GM12873 (cell line): ENCODE results near the gene UBAC2.

ENCODE experiments used
- TF ChIP-seq, protein P1 (sequence below): IDR thresholded peaks from 2 replicates; pipeline ENCODE4 v1.5.1; 2012; ENCODE audit warnings: low read depth, mild to moderate bottlenecking, moderate library complexity, low read length, control low read depth; ENCODE audit not compliant: insufficient read depth; ENCODE audit errors: missing control alignments

The UBAC2 gene

DNA sequence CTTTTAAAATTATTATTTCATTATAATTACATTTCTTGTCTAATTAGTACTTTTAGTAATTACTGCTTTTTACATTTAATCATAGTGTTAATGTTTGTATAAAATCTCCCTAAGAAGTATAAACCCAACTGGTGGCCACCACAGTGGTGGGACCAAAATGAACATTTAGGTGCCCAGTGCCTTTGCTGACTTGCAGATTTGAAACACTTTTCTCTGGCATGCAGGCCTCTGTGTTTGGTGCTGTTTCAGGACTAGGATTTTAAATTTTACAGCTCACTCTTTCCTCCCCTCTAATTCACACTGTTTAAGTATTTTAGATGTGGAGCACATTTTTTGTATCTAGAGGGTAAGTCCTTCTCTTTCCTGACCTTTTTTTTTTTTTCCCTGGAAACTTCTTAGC lies 17.5 kb downstream of the UBAC2 start:
- TF ChIP-seq, protein P1, sequence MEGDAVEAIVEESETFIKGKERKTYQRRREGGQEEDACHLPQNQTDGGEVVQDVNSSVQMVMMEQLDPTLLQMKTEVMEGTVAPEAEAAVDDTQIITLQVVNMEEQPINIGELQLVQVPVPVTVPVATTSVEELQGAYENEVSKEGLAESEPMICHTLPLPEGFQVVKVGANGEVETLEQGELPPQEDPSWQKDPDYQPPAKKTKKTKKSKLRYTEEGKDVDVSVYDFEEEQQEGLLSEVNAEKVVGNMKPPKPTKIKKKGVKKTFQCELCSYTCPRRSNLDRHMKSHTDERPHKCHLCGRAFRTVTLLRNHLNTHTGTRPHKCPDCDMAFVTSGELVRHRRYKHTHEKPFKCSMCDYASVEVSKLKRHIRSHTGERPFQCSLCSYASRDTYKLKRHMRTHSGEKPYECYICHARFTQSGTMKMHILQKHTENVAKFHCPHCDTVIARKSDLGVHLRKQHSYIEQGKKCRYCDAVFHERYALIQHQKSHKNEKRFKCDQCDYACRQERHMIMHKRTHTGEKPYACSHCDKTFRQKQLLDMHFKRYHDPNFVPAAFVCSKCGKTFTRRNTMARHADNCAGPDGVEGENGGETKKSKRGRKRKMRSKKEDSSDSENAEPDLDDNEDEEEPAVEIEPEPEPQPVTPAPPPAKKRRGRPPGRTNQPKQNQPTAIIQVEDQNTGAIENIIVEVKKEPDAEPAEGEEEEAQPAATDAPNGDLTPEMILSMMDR: no peak

DNA sequence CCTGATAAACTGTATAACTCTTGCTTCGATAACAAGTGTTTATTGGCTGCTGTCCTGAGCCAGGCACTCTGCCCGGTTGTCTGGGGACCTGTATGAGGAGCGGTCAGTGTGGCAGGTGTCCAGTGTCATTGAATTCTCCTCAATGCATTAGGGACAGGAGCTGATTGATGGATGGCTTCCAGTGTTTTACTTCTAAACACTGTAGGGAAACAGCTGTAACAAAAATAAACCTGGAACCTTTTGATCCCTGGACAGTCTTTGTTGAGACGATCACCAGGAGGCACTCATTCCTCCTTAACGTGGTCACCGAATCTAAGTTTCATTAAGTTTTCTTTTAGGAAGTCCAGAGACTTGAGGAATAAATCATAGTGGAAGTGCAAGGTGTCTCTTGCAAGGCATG lies 17.9 kb downstream of the UBAC2 start:
- TF ChIP-seq, protein P1: no peak

DNA sequence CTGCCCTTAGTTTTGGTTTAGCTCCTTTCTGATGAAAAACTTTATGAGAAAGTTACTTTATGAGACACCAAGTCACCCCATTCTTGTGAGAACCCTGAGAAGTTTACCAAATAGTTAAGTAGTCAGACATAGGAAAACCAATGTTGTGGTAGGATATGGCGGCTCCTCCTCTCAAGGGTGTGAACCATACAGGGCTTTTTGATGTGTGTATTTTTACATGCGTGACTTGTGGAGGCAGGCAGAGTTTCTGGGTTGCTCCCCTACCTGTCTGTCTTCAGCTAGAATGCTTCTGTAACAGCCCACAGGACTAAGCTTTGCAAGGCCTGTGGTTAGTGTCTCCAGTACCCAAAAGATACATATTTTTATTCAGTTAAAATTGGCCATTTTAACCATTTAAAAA lies 18.3 kb downstream of the UBAC2 start:
- TF ChIP-seq, protein P1: no peak

DNA sequence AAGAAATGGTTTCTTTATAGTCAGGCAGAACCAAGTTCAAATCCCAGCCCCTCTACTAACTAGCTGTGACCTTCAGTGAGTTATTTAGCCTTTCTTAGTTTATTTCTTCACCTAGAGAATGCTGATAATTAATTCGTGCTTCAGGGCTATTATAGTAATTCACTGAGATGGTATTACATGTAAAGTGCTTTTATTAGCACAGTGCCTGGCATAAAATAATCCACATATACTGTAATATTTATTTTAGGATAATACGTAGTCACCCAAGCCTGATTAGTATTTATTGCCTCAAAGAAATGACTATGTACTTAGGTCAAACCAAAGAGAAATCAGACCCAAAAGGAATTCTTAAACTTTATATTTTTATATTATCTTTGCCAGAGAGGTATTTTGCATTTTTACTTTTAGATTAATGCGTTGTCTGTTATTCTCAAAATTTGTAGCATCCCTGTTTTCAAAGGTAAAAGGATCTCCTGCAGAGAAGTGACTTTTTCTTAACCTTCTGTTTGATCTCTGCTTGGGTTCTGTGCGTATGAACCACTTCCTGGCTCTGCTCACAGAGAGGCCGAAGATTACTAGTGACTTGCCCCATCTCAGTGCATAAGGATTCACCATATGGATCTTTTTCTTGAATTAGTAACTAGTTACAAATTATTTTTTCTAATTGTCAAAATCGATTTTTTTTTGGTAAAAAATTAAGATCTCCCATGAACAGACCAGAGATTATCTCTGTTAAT lies 19.7 kb downstream of the UBAC2 start:
- TF ChIP-seq, protein P1: no peak

DNA sequence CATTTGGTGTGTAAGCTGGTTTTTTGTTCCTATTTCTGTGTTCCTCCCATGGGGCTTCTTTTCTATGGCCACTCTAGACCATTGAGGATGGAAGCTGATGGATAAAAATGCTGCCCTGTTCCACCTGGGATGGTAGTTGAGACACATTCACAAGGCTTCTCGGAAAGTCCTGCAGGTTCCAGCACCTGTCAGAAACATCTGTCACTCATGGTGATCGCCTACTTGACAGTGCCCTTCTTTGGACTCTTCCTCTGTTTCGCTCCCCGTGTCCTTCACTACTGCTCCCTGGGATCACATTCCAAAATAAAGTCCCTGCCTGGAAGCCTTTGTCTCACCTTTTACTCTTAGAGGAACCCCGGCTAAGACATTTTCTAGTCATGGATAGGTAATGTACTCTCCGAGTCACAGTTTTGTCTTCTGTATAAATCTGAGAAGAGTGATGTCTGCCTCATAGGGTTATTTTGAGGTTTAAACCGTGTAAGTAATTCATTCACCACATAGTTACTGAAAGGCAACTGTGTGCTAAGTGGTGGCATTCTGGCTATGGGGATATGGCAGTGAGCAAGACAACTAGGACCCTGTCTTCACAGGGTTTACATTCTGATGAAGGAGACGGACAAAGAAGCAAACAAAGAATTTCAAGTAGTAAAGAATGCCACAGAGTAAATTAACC lies 21.0 kb downstream of the UBAC2 start:
- TF ChIP-seq, protein P1: no peak

DNA sequence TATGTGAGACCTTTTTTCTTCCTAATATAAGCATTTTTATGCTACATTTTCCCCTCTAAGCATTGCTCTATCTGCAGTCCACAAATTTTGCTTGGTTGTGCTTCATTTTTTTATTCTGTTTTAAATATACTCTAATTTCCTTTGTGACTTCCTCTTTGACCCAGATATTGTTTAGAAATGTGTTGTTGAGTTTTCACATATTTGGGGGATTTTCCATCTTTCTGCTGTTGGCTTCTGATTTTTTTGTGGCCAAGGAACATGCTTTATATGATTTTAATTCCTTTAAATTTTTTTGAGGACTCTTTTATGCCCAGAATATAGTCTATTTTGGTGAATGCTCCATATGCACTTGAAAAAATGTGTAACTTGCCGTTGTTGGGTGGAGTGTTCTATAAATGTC lies 22.9 kb downstream of the UBAC2 start:
- TF ChIP-seq, protein P1: no peak

DNA sequence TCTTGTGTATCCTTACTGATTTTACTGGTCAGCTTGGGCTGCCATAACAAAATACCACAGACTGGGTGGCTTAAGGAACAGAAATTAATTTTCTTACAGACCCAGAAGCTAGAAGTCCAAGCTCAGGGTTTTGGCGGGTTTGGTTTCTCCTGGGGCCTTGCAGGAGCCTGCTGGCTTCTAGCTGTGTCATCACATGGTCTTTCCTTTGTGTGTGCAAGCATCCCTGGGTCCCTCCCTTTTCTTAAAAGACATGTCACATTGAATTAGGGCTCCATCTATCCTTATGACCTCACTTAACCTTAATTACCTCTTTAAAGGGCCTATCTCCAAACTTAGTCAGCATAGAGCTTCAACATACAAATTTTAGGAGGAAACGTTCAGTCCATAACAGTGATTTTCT lies 23.4 kb downstream of the UBAC2 start:
- TF ChIP-seq, protein P1: no peak
